Skeletal muscle satellite cell (primary cell): ENCODE measurements around the gene MYO10.

Experiments
- H3K27me3 ChIP-seq: 2 replicates; pipeline ENCODE4 v1.7.0; 2013; ENCODE audit warnings: low read length; ENCODE audit not compliant: control insufficient read depth, insufficient read depth
- H3K36me3 ChIP-seq: 2 replicates; pipeline ENCODE4 v1.7.0; 2013; ENCODE audit warnings: mild to moderate bottlenecking, control low read depth, low read length; ENCODE audit not compliant: insufficient read depth
- H3K4me1 ChIP-seq: 2 replicates; pipeline ENCODE4 v1.7.0; 2013; ENCODE audit warnings: low read length; ENCODE audit not compliant: control insufficient read depth, insufficient read depth
- H3K4me2 ChIP-seq: 2 replicates; pipeline ENCODE4 v1.7.0; 2013; ENCODE audit warnings: mild to moderate bottlenecking, low read length
- H3K4me3 ChIP-seq: 2 replicates; pipeline ENCODE4 v1.7.0; 2013; ENCODE audit warnings: low read length
- H3K9ac ChIP-seq: 2 replicates; pipeline ENCODE4 v1.7.0; 2013; ENCODE audit warnings: mild to moderate bottlenecking, low read depth, low read length, moderate library complexity
- H3K9me3 ChIP-seq: replicated peaks from 2 replicates; pipeline ENCODE4 v1.7.0; 2013; ENCODE audit warnings: mild to moderate bottlenecking, control low read depth, low read length

MYO10 gene

GRCh38 chr5:16927613-16928012 lies 8.5 kb downstream of the MYO10 start:
- H3K4me3 ChIP-seq = no peak overlapping the region
- no peaks in the 10 kb centered on the region for H3K36me3 ChIP-seq
- peaks cover 23% of the 10 kb centered on the region for H3K4me1 ChIP-seq
- H3K9me3 ChIP-seq = no peaks in the 10 kb centered on the region
- H3K9ac ChIP-seq = no peak overlapping the region
- no peak overlapping the region for H3K4me2 ChIP-seq
- no peaks in the 10 kb centered on the region for H3K27me3 ChIP-seq

- H3K4me1 ChIP-seq = peaks cover 14% of the 10 kb centered on the region
- H3K36me3 ChIP-seq = no peaks in the 10 kb centered on the region
- no peaks in the 10 kb centered on the region for H3K27me3 ChIP-seq
- no peak overlapping the region for H3K4me3 ChIP-seq
- H3K9ac ChIP-seq = no peak overlapping the region
- no peaks in the 10 kb centered on the region for H3K9me3 ChIP-seq
- H3K4me2 ChIP-seq = no peak overlapping the region
Observed at GRCh38 chr5:16926417-16926816, 9.7 kb downstream of the MYO10 start.

- Histone ChIP-seq H3K9me3 (no peaks in the 10 kb centered on the region), H3K9ac (no peak overlapping the region), H3K4me1 (peaks cover 7% of the 10 kb centered on the region), H3K4me3 (no peak overlapping the region), H3K27me3 (no peaks in the 10 kb centered on the region), H3K36me3 (no peaks in the 10 kb centered on the region), H3K4me2 (no peak overlapping the region)
Observed at GRCh38 chr5:16924206-16924605, 11.9 kb downstream of the MYO10 start.

- H3K4me2 ChIP-seq = no peak overlapping the region
- H3K4me3 ChIP-seq = no peak overlapping the region
- H3K36me3 ChIP-seq = no peaks in the 10 kb centered on the region
- no peaks in the 10 kb centered on the region for H3K9me3 ChIP-seq
- H3K9ac ChIP-seq = no peak overlapping the region
- H3K4me1 ChIP-seq = peaks cover 12% of the 10 kb centered on the region
- H3K27me3 ChIP-seq = no peaks in the 10 kb centered on the region
Observed at GRCh38 chr5:16922430-16922829, 13.7 kb downstream of the MYO10 start.

- no peaks in the 10 kb centered on the region for H3K27me3 ChIP-seq
- H3K4me2 ChIP-seq = no peak overlapping the region
- no peak overlapping the region for H3K9ac ChIP-seq
- H3K36me3 ChIP-seq = no peaks in the 10 kb centered on the region
- H3K4me1 ChIP-seq = peaks cover 23% of the 10 kb centered on the region
- H3K4me3 ChIP-seq = no peak overlapping the region
- H3K9me3 ChIP-seq = no peaks in the 10 kb centered on the region
Observed at GRCh38 chr5:16921211-16921610, 14.9 kb downstream of the MYO10 start.

GRCh38 chr5:16920109-16920816 lies 15.8 kb downstream of the MYO10 start:
- Histone ChIP-seq H3K4me1 (peaks cover 27% of the 10 kb centered on the region), H3K9ac (no peak overlapping the region), H3K4me3 (no peak overlapping the region), H3K27me3 (no peaks in the 10 kb centered on the region), H3K9me3 (no peaks in the 10 kb centered on the region), H3K4me2 (no peak overlapping the region), H3K36me3 (peaks cover 2% of the 10 kb centered on the region)

GRCh38 chr5:16918891-16919671 lies 17.0 kb downstream of the MYO10 start:
- H3K4me1 ChIP-seq = peaks cover 34% of the 10 kb centered on the region
- no peak overlapping the region for H3K9ac ChIP-seq

GRCh38 chr5:16918156-16918555 lies 17.9 kb downstream of the MYO10 start:
- no peak overlapping the region for H3K4me3 ChIP-seq
- peaks cover 4% of the 10 kb centered on the region for H3K36me3 ChIP-seq
- no peaks in the 10 kb centered on the region for H3K27me3 ChIP-seq
- H3K9ac ChIP-seq = no peak overlapping the region
- H3K4me2 ChIP-seq = no peak overlapping the region
- no peaks in the 10 kb centered on the region for H3K9me3 ChIP-seq
- peaks cover 43% of the 10 kb centered on the region for H3K4me1 ChIP-seq

More at GRCh38 chr5:16918891-16919671, 17.0 kb downstream of the MYO10 start:
- H3K4me3 ChIP-seq = no peak overlapping the region
- no peak overlapping the region for H3K4me2 ChIP-seq
- H3K9me3 ChIP-seq = no peaks in the 10 kb centered on the region
- H3K27me3 ChIP-seq = no peaks in the 10 kb centered on the region
- peaks cover 4% of the 10 kb centered on the region for H3K36me3 ChIP-seq

GRCh38 chr5:16916262-16916878 lies 19.7 kb downstream of the MYO10 start:
- peaks cover 4% of the 10 kb centered on the region for H3K36me3 ChIP-seq
- H3K9me3 ChIP-seq = no peaks in the 10 kb centered on the region
- H3K4me3 ChIP-seq = peak overlapping the region; percentile 49
- peak overlapping the region; percentile 54 for H3K9ac ChIP-seq
- H3K4me1 ChIP-seq = peaks cover 50% of the 10 kb centered on the region
- peak overlapping the region; percentile 72 for H3K4me2 ChIP-seq
- H3K27me3 ChIP-seq = no peaks in the 10 kb centered on the region

GRCh38 chr5:16914584-16914983 lies 21.5 kb downstream of the MYO10 start:
- Histone ChIP-seq H3K4me3 (no peak overlapping the region), H3K9ac (no peak overlapping the region), H3K9me3 (no peaks in the 10 kb centered on the region), H3K27me3 (no peaks in the 10 kb centered on the region), H3K4me2 (peak overlapping the region; percentile 44), H3K4me1 (peaks cover 50% of the 10 kb centered on the region), H3K36me3 (peaks cover 7% of the 10 kb centered on the region)

- Histone ChIP-seq H3K4me1 (peaks cover 50% of the 10 kb centered on the region), H3K9ac (peak overlapping the region; percentile 27), H3K9me3 (no peaks in the 10 kb centered on the region), H3K4me2 (peak overlapping the region; percentile 44), H3K36me3 (peaks cover 8% of the 10 kb centered on the region), H3K4me3 (peak overlapping the region; percentile 36), H3K27me3 (no peaks in the 10 kb centered on the region)
Observed at GRCh38 chr5:16914108-16914435, 22.0 kb downstream of the MYO10 start.
